ENCODE results near the gene TPSG1.

The TPSG1 gene

GRCh38 chr16:1220841-1221627 is 4.0 kb downstream of the TPSG1 start:
- no peak for TF ChIP-seq CTCF (IDR thresholded peaks at IDR 0.05; ENCODE audit: extremely low read depth, missing control alignments)
- DNase-seq (ENCODE audit: low spot score), result no peak

GRCh38 chr16:1220098-1220728 is 4.9 kb downstream of the TPSG1 start:
- no peak for TF ChIP-seq CTCF (IDR thresholded peaks at IDR 0.05; ENCODE audit: extremely low read depth, missing control alignments)

GRCh38 chr16:1218930-1219611 is 6.0 kb downstream of the TPSG1 start:
- TF ChIP-seq CTCF (IDR thresholded peaks at IDR 0.05; ENCODE audit: extremely low read depth, missing control alignments), result no peak
- DNase-seq (ENCODE audit: low spot score), result no peak

More at GRCh38 chr16:1220098-1220728, 4.9 kb downstream of the TPSG1 start:
- no peak for DNase-seq (ENCODE audit: low spot score)

- TF ChIP-seq CTCF (IDR thresholded peaks at IDR 0.05; ENCODE audit: extremely low read depth, missing control alignments), result no peak
Measured at GRCh38 chr16:1218061-1218929, 6.8 kb downstream of the TPSG1 start.

GRCh38 chr16:1217526-1217925 is 7.5 kb downstream of the TPSG1 start:
- no peak for DNase-seq (ENCODE audit: low spot score)
- no peak for TF ChIP-seq CTCF (IDR thresholded peaks at IDR 0.05; ENCODE audit: extremely low read depth, missing control alignments)

More at GRCh38 chr16:1218061-1218929, 6.8 kb downstream of the TPSG1 start:
- no peak for DNase-seq (ENCODE audit: low spot score)

GRCh38 chr16:1216681-1217400 is 8.2 kb downstream of the TPSG1 start:
- no peak for DNase-seq (ENCODE audit: low spot score)

More at GRCh38 chr16:1216681-1217400, 8.2 kb downstream of the TPSG1 start:
- no peak for TF ChIP-seq CTCF (IDR thresholded peaks at IDR 0.05; ENCODE audit: extremely low read depth, missing control alignments)

Measured in GM20000 (cell line).